ENCODE results near the gene PPARD.
A peak's percentile ranks its signal among the peaks of the same experiment; 100 is the strongest.

PPARD gene

DNA sequence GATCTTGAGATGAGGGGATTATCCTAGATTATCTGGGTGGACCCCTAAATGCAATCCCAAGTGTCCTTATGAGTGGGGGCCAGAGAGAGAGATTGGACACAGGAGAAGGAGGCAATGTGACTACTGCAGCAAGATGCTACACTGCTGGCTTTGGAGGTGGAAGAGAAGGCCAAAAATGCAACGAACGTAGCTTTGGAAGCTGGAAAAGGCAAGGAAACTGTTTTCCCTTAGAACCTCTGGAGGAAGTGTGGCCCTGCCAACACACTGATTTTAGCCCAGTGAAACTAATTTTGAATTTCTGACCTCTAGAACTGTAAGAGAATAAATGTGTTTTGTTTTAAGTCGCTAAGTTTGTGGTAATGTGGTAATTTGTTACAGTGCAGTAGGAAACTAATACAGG, 15.7 kb downstream of the PPARD start:
- no peak for DNase-seq

DNA sequence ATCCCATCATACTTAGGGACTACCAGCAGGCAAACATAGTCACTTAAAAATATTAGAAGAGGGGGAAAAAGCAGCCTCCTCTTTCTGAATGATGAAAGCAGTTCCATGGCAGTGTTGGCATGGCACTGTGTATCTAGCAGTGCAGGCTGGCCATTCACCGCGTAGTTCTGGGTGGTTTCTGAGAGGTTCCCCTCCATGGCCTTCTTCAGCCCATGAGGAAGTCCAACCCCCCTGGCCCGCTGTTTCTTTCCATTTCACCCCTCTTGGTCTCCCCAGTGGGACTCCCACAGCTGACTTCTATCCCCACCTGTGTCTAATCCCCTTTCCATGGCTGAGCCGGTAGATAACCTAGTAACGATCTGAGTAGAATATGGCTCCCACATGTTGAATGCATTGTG, 17.0 kb downstream of the PPARD start:
- no peak for DNase-seq

DNA sequence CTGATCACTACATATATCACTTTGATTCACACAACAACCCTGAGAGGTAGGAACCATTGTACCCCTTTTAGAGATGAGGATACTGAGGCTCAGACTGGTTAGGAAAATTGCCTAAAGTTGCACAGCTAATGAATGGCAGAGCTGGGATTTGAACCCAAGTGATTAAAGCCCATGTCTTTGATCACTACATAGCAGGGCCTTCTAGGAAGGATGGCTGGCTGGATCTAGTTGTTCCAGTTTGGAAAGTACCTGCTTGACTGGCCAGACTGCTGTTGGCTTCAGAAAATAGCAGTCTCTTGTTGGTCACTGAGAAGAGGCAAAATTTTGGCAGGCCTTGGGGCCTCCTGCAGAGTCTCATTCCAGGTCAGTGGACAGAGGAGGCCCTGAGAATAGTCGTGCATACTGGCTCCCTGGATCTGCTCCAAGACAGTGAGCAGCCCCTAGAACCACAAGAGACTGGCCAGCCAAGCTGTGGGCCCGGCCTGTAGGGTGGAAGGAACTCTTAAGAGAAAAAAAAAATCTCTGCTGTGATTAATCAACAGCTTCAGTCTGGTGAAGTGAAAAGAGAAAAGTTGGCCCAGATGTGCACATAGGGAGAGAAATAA, 17.5 kb downstream of the PPARD start:
- no peak for DNase-seq

DNA sequence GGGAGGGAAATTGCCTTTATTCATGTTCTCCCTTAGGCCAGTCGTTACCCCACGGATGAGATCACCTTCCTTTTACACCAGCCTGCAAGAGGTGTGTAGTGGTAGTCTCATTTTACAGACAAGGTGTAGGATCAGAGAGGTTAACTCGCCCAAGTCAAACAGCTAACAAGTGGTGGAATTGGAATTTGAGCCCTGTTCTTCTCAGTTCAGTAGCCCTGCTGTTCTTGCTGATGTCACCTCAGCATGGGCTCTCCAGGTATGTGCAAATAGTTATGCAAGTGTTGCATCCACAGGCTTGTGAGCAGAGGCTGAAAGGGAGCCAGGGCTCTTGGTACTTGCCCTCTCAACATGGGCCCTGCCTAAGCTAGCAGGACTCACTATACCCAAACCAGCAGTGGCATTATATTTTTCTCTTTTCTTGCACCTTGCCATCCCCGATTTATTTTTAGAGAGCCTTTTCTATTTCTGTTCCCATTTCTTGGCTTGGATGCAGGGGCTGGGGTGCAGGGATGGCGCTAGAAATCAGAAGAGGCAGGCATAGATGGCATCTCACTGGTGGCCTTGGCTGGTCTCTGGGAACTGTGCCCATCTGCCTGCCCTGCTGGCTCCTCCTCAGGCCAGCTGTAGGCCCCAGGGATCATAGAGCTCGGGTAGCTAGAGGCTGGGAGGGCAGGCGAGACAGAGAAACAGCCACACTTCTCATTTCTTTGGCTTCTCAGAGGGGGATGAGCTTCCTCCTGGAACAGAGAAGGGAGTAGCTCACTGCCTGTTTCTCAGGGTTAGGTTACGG, 18.2 kb downstream of the PPARD start:
- DNase-seq, result no peak

DNA sequence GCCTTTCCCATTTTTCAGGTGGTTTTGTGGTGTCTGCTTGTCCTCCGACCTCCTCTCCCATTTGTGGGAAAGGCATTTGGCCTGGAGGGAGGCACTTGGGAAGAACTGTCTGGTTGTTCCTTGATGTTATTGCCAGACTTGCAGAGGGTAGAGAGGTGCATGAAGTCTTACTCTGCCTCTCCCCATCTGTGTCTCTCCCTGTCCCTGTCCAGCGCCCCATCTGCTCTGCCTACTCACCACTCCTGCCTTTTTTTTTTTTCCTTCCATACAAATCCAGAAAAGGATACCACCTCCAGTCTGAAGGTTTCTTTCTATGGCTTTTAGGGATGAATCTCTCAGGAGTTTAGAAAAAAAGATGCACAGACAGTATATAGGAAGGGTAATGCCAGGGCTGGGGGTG, 19.8 kb downstream of the PPARD start:
- DNase-seq, result no peak

DNA sequence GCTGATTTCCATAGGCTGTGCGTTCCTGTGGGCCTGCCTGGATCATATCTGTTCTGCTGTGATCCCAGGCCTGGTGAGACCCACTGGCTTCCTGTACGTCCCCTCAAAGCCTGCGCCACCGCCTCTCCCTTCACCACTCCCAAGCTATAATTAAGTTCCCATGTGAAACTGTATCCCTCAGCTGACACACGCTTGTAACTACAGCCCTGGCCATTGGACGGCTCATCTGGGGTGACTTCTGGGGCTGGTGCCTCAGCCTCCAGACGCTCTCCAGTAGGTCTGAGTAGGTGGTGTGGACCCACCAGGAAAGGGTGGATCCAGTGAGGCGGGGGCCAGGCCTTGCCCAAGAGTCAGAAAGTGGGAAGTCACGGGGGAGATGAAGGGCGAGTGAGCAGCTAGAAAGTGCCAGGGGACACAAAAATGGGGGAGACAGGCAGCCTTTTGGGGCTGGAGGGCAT, 21.0 kb downstream of the PPARD start:
- DNase-seq, result no peak

DNA sequence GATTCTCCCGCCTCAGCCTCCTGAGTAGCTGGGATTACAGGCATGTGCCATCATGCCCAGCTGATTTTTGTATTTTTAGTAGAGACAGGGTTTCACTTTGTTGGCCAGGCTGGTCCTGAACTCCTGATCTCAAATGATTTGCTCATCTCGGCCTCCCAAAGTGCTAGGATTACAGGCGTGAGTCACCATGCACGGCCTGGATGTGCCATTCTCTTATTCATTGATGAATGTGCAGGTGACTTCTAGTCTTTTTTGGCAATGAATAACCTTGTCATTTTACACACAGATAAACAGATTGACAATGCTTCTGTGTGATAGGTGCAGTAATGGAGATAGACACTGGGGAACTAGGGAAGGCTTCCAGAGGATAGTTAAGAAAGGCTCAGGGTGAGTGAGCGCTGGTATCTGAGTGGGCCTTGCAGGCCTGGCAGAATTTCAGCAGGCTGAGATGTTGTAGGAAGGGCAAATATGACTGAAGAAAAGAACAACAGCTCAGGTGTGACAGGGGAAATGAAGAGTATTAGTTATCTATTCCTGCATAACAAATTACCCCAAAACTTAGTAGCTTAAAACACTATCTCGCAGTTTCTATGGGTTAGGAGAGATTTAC, 23.3 kb downstream of the PPARD start:
- DNase-seq, result no peak

DNA sequence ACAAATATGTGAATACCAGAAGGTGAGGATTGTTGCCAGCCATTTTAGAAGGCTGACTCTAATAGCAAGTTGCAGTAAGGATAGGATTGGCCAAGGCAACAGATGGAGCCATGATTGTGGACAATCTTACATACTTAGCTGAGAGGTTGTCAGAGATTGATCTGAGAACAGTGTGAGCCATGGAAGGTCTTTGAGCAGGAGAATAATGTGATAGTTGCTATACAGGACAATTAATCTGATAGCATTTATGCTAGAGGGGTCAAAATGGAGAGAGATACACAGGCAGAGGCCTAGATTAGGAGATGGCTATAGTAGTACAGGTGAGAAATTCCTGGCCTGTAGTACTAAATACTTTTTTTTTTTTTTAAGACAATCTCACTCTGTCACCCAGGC, 23.8 kb downstream of the PPARD start:
- no peak for DNase-seq

DNA sequence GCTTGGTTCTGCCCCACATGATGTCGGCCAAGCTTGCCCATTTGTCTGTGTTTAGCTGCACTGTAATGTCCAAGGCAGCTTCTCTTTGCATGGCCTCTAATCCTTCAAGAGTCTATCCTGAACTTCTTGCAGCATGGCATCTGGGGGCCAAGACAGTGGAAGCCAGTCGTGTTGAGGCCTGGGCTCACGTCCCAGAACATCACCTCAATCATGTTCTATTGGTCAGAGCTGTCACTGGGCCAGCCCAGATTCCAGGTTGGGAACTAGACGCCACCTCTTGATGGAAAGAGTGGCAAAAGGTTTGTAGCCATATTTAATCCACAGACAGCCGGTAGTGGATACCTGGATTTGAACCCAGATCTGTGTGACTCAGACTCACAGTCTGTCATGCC, 25.3 kb downstream of the PPARD start:
- DNase-seq, result no peak

DNA sequence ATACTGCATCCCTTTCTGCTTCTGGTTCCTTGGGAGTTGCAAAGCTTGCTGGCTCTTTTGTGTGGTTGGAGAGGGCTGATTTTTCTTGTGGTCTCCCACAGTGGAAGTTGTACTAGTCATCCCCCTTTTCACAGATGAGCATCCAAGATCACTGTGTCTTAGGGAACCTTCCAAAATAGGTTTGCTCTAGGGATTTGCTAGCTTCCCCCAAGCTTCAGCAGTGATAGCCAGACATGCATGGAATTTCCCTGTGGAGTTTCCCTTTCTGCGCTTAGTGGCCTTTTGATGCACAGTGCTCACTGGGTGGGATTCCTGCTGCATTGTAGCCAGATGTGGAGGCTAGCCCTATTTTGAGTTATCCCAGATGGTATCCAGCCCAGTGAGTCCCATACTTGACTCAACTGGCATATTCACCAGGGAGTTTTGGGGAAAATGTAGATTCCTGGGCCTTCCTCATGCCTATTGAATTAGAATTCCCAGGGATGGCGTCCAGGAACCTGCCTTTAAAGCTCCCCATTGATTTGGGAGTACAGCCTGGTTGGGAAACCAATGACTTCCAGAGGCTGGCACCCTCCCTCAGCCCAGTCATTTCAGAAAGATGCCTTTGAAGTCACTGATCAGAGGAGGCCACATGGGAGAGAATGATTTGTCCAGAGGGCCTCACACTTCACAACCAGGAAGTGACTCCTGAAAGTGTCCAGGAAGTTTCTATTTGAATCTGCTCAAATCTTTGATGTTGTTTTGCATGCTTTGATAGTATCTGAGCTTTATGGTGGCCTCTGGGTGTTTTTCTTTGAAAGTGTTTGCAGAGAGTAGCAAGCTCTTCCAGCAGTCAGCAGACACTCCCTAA, 25.9 kb downstream of the PPARD start:
- DNase-seq, result peak; percentile 58

DNA sequence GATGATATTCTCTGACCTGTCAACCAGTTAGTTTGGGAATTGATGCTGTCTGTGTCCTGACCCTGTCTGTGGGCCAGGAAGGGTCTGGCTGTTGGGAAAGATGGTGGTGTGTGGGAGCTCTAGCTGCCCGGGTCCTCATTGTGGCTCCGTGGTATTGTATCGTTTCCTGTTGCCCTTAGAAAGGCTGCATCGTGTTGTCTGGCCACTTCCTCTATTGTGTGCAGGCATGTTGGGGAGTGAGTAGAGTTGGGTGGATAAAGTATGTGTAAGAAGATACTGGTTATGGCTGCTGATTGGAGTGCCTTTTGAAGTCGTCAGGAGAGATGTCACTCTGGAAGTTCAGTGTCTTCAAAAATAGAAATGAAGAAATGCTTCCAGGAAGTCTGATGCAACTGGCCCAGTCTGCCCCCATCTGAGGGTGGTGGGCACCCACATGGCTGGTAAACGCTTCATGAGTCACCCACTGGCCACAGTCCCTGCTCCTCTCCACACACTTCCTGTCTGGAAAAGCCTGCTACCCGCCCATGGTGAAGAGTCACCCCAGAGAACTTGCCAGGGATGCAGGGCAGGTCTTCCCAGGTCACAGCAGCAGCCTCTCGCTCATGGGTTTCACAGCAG, 27.9 kb downstream of the PPARD start:
- DNase-seq, result peak; percentile 73

DNA sequence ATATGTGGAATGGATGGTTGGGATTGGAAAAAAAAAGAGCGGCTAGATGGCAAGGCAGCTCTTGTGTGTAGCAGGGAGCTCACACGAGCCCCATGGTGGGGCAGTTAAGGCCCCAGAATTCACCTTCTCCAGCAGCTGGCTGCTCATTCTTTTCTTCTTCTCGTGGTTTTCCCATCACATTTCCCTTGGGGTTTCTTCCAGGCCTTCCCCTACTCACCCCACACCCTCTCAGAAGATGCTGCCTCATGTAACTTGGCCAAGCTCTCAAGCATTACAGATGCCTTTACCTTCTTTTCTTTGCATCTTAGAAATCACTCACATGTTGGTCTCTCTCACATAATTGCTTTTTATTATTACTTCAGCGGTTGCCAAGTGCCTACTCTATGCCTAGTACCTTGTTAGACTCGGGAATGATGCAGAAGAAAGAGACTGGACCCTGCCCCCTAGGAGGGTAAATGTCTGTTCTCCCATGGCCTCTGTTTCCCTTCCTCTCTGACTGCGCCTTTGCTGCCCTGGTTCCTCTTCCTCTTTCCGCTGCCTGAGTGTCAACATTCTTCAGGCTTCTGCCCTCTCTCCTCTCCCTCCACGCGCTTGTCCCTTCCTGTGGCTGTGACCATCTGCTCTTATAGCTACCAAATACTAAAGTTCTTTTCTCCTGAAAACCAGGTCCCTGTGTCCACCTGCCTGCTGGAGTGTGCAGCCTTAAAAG, 28.6 kb downstream of the PPARD start:
- DNase-seq, result no peak

DNA sequence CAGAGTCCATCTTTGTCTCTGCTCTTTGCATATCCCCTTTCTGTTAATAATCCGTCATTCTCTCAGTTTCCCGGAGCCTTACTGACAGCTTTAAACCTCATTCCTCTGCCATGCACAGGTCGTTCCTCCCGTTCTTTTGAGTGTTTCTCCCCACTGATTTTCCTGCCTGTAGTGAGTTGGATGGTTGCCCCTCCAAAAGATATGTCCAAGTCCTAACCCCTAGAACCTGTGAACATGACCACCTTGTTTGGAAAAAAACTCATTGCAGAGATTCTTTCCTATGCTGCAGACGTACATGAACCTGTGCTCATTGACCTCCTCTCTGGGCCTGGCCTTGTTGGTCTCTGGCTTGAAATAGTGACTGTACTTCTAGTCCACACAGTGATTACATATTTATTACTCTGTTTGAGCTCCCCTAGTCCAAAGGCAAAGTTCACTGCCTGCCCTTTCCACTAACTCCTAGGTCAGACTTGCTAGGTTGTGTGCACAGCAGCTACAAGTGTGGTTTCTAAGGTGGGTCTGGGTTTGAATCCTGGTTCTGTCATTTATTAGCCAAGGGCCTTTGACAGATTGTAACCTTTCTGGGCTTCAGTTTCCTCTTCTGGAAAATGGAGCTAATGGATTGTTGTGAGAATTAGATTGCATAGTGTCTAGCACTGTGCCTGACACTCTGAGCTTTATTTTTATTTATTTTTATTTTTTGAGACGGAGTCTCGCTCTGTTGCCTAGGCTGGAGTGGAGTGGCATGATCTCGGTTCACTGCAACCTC, 29.3 kb downstream of the PPARD start:
- DNase-seq, result no peak

DNA sequence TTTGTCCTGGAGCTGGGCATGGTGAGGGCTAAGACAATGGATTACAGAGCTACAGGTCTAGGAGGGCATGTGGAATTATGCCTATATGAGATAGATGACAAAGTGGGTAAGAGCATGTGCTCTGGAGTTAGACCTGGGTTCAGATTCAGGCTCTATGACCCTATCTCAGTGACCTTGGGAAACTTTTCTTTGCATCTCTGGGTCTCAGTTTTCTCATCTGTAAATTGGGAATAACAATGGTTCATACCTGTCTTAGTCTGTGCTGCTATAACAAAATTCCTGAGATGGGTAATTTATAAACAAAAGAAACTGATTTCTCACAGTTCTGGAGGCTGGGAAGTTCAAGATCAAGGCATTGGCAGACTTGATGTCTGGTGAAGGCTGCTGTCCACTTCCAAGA, 30.3 kb downstream of the PPARD start:
- DNase-seq, result no peak

DNA sequence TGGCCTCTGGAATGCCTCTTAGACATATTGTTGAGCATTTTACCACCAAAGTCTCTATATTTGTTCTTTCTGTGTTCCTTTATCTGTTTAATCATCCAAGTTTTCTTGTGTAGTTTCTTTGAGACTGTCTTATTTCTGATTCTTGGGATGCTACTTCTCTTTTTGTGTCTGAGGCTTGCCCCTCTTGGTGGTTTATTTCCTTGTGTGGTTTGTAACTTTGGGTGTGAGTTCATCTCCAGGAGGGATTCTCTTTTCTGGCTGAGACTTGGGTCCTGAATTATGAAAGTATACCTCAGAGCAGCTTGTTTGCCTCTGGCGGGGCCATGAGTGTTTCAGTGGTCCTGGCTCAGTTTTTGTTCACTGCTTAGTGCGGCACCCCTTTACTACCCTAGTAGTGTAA, 33.9 kb downstream of the PPARD start:
- DNase-seq, result no peak

DNA sequence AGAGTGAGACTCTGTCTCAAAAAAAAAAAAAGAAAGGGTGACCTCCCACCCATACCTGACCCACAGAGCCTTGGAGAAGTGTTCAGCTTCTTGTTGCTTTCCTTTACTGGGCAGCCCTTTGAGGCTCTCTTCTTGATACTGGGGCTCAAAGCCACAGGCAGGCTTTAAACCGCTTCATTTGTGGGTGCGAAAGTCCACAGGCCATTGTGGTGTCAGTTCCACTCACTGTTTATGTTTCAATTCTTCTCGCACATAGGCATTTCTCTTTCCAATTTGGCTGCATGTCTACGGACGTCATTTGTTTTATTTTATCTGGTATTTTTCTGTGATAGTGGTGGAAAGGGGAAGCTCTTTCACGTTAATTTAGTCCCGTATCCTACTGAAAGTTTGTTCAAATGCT, 34.6 kb downstream of the PPARD start:
- no peak for DNase-seq

DNA sequence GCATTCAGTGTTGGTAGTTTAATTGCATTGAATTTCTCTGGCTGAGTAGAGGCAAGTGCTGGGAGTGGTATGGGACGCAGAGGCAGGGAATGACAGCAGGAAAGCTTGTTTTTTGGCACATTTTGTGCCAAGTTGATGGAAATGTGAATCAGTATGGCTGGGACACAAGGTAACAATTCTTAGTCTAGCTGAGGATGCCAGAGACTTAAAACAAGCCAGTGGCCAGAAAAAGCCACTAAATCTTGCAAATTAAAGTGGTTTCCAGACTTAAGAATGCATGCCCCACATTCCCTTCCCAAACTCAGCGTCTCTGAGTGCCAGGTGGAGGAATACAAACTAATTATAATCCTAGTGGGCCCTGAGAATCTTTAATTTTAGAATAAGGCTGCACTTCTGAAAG, 35.9 kb downstream of the PPARD start:
- no peak for DNase-seq

DNA sequence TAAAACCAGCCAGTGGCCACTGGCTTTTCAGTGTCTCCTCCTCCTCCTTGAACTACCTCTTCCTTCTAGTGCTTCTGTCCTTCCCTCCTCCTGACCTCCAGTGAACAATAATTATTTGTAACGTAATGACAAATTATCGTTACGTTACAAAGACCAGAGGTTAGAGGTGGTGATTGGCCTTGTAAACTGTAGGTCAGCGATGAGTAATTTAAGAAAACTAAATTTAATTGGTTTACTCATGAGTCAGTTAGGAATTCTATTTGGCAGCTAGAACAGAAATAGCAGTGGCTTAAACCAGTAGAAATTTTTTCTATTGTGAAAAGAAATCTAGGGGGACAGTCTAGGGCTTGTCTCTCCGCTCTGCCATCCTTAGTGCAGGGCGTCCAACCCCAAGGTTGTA, 38.8 kb downstream of the PPARD start:
- DNase-seq, result no peak

DNA sequence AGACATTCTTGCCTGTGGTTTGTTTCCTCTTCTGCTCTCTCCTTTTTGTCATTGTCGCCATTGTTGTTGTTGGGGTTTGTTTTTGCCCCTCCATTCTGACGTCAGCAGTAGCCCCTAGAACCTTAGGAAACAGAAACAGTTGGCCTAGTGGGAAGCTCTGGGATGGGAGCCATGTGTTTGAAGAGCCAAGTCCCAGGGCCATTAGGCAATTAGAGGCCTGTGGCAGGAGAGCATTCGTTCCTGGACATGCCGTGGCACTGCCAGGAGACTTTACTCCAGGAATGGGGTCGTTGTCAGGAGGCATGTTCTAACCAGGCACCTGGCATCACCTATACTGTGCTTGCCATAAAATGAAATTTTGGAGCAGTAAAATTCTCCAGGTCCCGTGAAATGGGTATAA, 39.7 kb downstream of the PPARD start:
- no peak for DNase-seq

DNA sequence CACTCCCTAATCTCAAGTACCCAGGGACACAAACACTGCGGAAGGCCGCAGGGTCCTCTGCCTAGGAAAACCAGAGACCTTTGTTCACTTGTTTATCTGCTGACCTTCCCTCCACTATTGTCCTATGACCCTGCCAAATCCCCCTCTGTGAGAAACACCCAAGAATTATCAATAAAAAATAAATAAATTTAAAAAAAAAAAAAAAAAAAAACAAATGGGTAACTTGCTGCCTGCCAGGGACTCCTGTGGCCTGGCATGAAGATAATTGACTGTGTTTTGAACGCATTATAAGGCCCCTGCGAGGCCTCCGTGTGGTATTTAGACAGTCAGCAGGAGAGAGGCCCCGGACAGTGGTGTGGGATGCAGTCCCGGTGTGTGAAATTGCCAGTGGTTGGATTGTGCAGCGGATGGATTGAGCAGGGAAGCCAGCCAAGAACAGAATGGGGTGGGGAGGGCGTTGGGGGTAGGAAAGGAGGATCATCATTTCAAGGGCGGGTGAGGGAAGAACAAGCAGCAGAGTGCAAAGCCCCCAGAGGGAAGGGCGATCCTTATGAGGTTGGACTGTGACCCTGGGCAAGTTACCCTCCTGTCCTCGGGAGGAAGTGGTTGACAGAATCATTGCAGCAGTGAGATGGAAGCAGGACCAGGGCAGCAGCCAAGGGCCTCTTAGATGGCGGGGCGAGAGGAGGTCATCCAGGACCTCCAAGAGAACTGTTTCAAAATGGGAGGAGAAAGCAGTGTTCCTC, 43.3 kb downstream of the PPARD start:
- no peak for DNase-seq

DNA sequence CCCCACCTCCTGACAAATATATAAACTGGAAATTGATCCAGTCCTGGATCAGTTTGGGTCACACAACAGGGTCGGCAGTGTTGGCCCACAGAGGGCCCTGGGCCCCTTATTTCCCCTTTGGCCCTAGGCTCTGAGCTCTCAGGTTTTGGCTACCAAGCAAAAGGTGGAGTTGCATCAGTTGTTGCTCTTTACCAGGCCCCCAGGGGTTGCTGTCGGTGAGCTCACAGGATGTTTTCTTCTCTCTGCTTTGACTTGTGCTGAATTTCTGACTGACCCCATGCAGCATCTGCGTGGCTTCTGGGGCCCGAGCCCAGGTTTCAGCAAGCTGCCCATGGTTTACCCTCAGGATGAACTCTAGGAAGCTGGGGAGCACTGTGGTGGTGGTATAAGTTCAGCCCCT, 44.6 kb downstream of the PPARD start:
- no peak for DNase-seq

All from stimulated activated CD8-positive, alpha-beta memory T cell treated with anti-CD3 and anti-CD28 coated beads, Interleukin-4, amount 100 ng/mL, for 48 hours (primary cell).